HepG2 (cell line): ENCODE results near the gene AGXT. TPM values are rescaled to one million over a fixed set of nuclear protein-coding genes. Genes with fewer than 3 reads are reported as not detected.
A peak's percentile ranks its signal among the peaks of the same experiment; 100 is the strongest.

Experiments used
- EED ChIP-seq: sonication (generic); formaldehyde crosslinking; IDR thresholded peaks from 2 replicates; pipeline ENCODE4 v1.5.0; 2020; ENCODE audit warnings: mild to moderate bottlenecking, missing genetic modification reagents
- GATAD1 ChIP-seq: IDR thresholded peaks from 2 replicates; pipeline ENCODE4 v1.6.1; 2016; ENCODE audit warnings: missing genetic modification reagents, missing compliant biosample characterization
- IRF2 ChIP-seq: IDR thresholded peaks from 2 replicates; pipeline ENCODE4 v1.6.1; 2018; ENCODE audit warnings: missing genetic modification reagents, missing compliant biosample characterization
- RARA ChIP-seq: IDR thresholded peaks from 2 replicates; pipeline ENCODE4 v1.6.1; 2016; ENCODE audit warnings: missing genetic modification reagents, missing compliant biosample characterization
- RFX5 ChIP-seq: IDR thresholded peaks from 2 replicates; pipeline ENCODE4 v1.6.1; 2011; ENCODE audit warnings: low read depth, low read length, improper control_type of control experiment
- RXRA ChIP-seq: sonication (generic); formaldehyde crosslinking; IDR thresholded peaks from 2 replicates; pipeline ENCODE4 v1.5.1; 2020; ENCODE audit warnings: missing genetic modification reagents
- SRY ChIP-seq: sonication (generic); formaldehyde crosslinking; IDR thresholded peaks from 2 replicates; pipeline ENCODE4 v1.8.0; 2022; ENCODE audit warnings: mild to moderate bottlenecking, missing genetic modification reagents
- THAP11 ChIP-seq: IDR thresholded peaks from 2 replicates; pipeline ENCODE4 v1.6.1; 2016; ENCODE audit warnings: missing biosample characterization, missing genetic modification reagents
- TOE1 ChIP-seq: sonication (generic); formaldehyde crosslinking; IDR thresholded peaks from 2 replicates; pipeline ENCODE4 v1.4.0; 2020; ENCODE audit warnings: mild to moderate bottlenecking, missing genetic modification reagents
- ZBTB20 ChIP-seq: sonication (generic); formaldehyde crosslinking; IDR thresholded peaks from 2 replicates; pipeline ENCODE4 v1.8.1; 2023; ENCODE audit warnings: missing genetic modification reagents, low read depth, mild to moderate bottlenecking, borderline replicate concordance
- ZBTB7A ChIP-seq: sonication (generic); formaldehyde crosslinking; IDR thresholded peaks from 2 replicates; pipeline ENCODE4 v1.8.0; 2022; ENCODE audit warnings: mild to moderate bottlenecking, missing genetic modification reagents
- ZKSCAN1 ChIP-seq: fragments of 150-350 bp; IDR thresholded peaks from 2 replicates; pipeline ENCODE4 v1.6.1; 2014; ENCODE audit warnings: low read length
- ZNF557 ChIP-seq: sonication (generic); formaldehyde crosslinking; IDR thresholded peaks from 2 replicates; pipeline ENCODE4 v1.4.0; 2020; ENCODE audit warnings: missing genetic modification reagents
- polyA plus RNA-seq, 8 experiments: library from polyadenylated mRNA; depleted of rRNA in 3 of 8; stranded (reverse) in 7 of 8; unstranded in 1 of 8; fragments of >200 nt; fragmentation: Illumina TruSeq in 4 of 8; extraction: Trizol in 4 of 8; gene quantifications; 2 replicates each; pipeline versions ENCODE4 v1.2.1 to v1.2.3, GENCODE V29; 2011 to 2016; ENCODE audit warnings: low read depth in 4 of 8, missing spikeins in 1 of 8, mixed read lengths in 1 of 8; ENCODE audit not compliant: insufficient read depth in 1 of 8
- total RNA-seq, 5 experiments: library from RNA; depleted of rRNA; stranded (reverse); fragments of >200 nt; fragmentation: Illumina TruSeq; extraction: Trizol; gene quantifications; 2 replicates each; pipeline ENCODE4 v1.2.3, GENCODE V29; 2016; ENCODE audit warnings: low read depth in 1 of 5
- TF ChIP-seq, protein P1 (sequence below): sonication (generic); formaldehyde crosslinking; IDR thresholded peaks from 2 replicates; pipeline ENCODE4 v1.4.0; 2020; ENCODE audit warnings: missing genetic modification reagents, borderline replicate concordance
- TF ChIP-seq, protein P2 (sequence below): sonication (generic); formaldehyde crosslinking; IDR thresholded peaks from 2 replicates; pipeline ENCODE4 v1.4.0; 2020; ENCODE audit warnings: missing genetic modification reagents, mild to moderate bottlenecking, borderline replicate concordance
- TF ChIP-seq, protein P3 (sequence below), 2 experiments: sonication (generic) in 1 of 2; formaldehyde crosslinking in 1 of 2; IDR thresholded peaks; 2 replicates each; pipeline versions ENCODE4 v1.4.0 to v1.6.1; 2018 to 2020; ENCODE audit warnings: missing genetic modification reagents in 2 of 2, borderline replicate concordance in 1 of 2, low read depth in 1 of 2, mild to moderate bottlenecking in 1 of 2, missing biosample characterization in 1 of 2

Gene AGXT
- total and polyA plus RNA-seq, 2 of the 13 experiments (the other 11 are each of a cell fraction or from before 2014, with no cell fraction given): 41.9 to 96.1 TPM

DNA sequence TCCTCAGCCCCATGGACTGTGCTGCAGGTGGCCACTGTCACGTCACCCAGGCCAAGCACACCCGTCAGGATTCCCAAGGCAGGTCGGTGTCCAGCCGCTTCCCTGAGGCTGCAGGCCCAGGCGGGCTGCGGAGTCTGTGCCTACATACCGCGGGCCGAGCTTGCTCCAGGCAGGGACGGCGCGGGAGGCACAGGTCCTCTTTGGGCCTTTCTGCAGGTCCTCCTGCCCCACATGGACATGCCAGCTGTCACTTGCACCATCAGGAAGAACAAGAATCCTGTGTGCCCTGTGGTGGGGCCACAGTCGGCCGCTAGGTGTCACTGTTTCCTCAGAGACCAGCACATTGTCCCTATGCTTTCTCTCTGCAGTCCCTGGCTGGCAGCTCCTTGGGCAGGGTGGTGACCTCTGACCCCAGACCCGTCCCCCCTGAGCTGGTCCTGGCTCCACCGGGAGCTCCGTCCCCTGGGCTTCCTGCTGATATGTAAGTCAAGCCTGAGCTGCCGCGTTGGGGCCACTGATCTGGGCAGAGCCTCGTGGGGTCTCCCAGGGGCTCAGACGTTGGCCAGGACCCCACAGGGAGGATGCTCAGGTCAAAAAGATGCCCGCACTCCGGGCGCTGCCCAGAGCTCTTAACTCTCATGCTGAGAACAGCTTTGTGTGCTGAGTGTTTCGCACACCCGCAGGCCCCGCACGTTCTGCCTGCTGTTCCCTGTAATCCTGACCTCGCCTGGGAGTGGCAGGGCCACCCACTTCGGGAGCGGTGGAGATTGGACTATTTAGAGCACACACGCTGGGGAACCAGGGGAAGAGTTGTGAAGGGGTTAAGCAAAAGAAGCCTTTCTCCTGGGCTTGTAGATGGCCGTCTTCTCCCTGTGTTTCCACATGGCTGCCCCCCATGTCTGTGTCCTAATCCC lies 17.3 kb upstream of the AGXT start (continued):
- TF ChIP-seq, protein P1, sequence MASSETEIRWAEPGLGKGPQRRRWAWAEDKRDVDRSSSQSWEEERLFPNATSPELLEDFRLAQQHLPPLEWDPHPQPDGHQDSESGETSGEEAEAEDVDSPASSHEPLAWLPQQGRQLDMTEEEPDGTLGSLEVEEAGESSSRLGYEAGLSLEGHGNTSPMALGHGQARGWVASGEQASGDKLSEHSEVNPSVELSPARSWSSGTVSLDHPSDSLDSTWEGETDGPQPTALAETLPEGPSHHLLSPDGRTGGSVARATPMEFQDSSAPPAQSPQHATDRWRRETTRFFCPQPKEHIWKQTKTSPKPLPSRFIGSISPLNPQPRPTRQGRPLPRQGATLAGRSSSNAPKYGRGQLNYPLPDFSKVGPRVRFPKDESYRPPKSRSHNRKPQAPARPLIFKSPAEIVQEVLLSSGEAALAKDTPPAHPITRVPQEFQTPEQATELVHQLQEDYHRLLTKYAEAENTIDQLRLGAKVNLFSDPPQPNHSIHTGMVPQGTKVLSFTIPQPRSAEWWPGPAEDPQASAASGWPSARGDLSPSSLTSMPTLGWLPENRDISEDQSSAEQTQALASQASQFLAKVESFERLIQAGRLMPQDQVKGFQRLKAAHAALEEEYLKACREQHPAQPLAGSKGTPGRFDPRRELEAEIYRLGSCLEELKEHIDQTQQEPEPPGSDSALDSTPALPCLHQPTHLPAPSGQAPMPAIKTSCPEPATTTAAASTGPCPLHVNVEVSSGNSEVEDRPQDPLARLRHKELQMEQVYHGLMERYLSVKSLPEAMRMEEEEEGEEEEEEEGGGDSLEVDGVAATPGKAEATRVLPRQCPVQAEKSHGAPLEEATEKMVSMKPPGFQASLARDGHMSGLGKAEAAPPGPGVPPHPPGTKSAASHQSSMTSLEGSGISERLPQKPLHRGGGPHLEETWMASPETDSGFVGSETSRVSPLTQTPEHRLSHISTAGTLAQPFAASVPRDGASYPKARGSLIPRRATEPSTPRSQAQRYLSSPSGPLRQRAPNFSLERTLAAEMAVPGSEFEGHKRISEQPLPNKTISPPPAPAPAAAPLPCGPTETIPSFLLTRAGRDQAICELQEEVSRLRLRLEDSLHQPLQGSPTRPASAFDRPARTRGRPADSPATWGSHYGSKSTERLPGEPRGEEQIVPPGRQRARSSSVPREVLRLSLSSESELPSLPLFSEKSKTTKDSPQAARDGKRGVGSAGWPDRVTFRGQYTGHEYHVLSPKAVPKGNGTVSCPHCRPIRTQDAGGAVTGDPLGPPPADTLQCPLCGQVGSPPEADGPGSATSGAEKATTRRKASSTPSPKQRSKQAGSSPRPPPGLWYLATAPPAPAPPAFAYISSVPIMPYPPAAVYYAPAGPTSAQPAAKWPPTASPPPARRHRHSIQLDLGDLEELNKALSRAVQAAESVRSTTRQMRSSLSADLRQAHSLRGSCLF (CRISPR knock-in tag): no peak
- TF ChIP-seq RARA (CRISPR knock-in tag): 0 out of 2 replicates have a peak, but pooled peaks have one; percentile 21
- TF ChIP-seq, protein P2, sequence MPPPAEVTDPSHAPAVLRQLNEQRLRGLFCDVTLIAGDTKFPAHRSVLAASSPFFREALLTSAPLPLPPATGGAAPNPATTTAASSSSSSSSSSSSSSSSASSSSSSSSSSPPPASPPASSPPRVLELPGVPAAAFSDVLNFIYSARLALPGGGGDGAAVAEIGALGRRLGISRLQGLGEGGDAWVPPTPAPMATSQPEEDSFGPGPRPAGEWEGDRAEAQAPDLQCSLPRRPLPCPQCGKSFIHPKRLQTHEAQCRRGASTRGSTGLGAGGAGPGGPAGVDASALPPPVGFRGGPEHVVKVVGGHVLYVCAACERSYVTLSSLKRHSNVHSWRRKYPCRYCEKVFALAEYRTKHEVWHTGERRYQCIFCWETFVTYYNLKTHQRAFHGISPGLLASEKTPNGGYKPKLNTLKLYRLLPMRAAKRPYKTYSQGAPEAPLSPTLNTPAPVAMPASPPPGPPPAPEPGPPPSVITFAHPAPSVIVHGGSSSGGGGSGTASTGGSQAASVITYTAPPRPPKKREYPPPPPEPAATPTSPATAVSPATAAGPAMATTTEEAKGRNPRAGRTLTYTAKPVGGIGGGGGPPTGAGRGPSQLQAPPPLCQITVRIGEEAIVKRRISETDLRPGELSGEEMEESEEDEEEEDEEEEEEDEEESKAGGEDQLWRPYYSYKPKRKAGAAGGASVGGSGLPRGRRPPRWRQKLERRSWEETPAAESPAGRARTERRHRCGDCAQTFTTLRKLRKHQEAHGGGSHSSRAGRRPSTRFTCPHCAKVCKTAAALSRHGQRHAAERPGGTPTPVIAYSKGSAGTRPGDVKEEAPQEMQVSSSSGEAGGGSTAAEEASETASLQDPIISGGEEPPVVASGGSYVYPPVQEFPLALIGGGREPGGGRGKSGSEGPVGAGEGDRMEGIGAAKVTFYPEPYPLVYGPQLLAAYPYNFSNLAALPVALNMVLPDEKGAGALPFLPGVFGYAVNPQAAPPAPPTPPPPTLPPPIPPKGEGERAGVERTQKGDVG (CRISPR knock-in tag): peak; percentile 94; the same call in 1 of the 2 replicates
- TF ChIP-seq GATAD1 (CRISPR knock-in tag): 0 out of 2 replicates have a peak, but pooled peaks have one; percentile 25
- TF ChIP-seq TOE1 (CRISPR knock-in tag): no peak
- peak; percentile 70 for TF ChIP-seq THAP11 (CRISPR knock-in tag)
- TF ChIP-seq ZKSCAN1: no peak; the same call in 1 of the 2 replicates
- TF ChIP-seq EED (CRISPR knock-in tag): peak; percentile 84; the same call in 1 of the 2 replicates
- 0 out of 2 replicates have a peak, but pooled peaks have one; percentile 61 for TF ChIP-seq SRY
- TF ChIP-seq ZNF557 (CRISPR knock-in tag): no peak
- TF ChIP-seq RFX5: peak; percentile 43; the same call in 1 of the 2 replicates
- TF ChIP-seq RXRA (CRISPR knock-in tag): peak; percentile 82
- TF ChIP-seq IRF2: peak; percentile 60; the same call in 1 of the 2 replicates
- TF ChIP-seq, protein P3, sequence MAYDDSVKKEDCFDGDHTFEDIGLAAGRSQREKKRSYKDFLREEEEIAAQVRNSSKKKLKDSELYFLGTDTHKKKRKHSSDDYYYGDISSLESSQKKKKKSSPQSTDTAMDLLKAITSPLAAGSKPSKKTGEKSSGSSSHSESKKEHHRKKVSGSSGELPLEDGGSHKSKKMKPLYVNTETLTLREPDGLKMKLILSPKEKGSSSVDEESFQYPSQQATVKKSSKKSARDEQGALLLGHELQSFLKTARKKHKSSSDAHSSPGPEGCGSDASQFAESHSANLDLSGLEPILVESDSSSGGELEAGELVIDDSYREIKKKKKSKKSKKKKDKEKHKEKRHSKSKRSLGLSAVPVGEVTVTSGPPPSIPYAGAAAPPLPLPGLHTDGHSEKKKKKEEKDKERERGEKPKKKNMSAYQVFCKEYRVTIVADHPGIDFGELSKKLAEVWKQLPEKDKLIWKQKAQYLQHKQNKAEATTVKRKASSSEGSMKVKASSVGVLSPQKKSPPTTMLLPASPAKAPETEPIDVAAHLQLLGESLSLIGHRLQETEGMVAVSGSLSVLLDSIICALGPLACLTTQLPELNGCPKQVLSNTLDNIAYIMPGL (CRISPR knock-in tag; IDR thresholded peaks at IDR 0.05; ENCODE audit: borderline replicate concordance in 1 of 2, low read depth in 1 of 2): peak in 1 of 2 experiments; percentile 70; a peak in 2 of 4 replicates
- TF ChIP-seq ZBTB20 (CRISPR knock-in tag): peak; percentile 34; the same call in 1 of the 2 replicates
- peak; percentile 68; the same call in 1 of the 2 replicates for TF ChIP-seq ZBTB7A (CRISPR knock-in tag)
